ENCODE measurements around the gene ELFN1.

The ELFN1 gene

GRCh38 chr7:1695800-1696454, 25.9 kb downstream of the ELFN1 start:
- no peak overlapping the region for H3K27ac ChIP-seq
- no peak for TF ChIP-seq CTCF (conservative IDR thresholded peaks at IDR 0.05)

GRCh38 chr7:1696671-1697498, 26.8 kb downstream of the ELFN1 start:
- TF ChIP-seq CTCF (conservative IDR thresholded peaks at IDR 0.05): no peak
- no peak overlapping the region for H3K27ac ChIP-seq

GRCh38 chr7:1697499-1698125, 27.5 kb downstream of the ELFN1 start:
- H3K27ac ChIP-seq: no peak overlapping the region
- no peak for TF ChIP-seq CTCF (conservative IDR thresholded peaks at IDR 0.05)

GRCh38 chr7:1698201-1698600, 28.1 kb downstream of the ELFN1 start:
- H3K27ac ChIP-seq: no peak overlapping the region
- TF ChIP-seq CTCF (conservative IDR thresholded peaks at IDR 0.05): no peak

- no peak overlapping the region for H3K27ac ChIP-seq
- no peak for TF ChIP-seq CTCF (conservative IDR thresholded peaks at IDR 0.05)
These were observed 28.9 kb downstream of the ELFN1 start for GRCh38 chr7:1698951-1699350.

GRCh38 chr7:1700086-1700485, 30.0 kb downstream of the ELFN1 start:
- H3K27ac ChIP-seq: no peak overlapping the region
- no peak for TF ChIP-seq CTCF (conservative IDR thresholded peaks at IDR 0.05)
